ENCODE measurements around the gene LYPD8. TPM values are rescaled to one million over a fixed set of nuclear protein-coding genes. Genes with fewer than 3 reads are reported as not detected.

Gene LYPD8
- total and polyA plus RNA-seq, 8 donors = not detected

DNA sequence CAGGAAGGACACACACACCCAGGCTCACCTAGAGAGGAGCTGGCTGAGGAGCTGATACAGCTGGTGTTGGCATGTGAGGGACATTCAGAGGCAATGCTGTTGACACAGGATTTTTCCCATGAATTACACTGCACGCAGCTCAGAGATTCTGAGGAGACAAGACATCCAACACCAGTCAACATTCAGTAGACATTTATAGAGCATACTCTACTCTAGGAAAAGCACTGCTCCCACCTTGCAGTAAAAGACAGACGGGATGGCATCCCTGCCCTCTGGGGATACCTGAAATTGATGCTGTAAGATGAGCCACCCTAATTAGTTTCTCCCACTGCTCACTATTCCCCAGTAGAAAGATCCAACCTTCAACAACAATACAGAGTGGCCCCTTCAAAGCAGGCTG lies 5.1 kb downstream of the LYPD8 start:
- TF ChIP-seq, protein P1, sequence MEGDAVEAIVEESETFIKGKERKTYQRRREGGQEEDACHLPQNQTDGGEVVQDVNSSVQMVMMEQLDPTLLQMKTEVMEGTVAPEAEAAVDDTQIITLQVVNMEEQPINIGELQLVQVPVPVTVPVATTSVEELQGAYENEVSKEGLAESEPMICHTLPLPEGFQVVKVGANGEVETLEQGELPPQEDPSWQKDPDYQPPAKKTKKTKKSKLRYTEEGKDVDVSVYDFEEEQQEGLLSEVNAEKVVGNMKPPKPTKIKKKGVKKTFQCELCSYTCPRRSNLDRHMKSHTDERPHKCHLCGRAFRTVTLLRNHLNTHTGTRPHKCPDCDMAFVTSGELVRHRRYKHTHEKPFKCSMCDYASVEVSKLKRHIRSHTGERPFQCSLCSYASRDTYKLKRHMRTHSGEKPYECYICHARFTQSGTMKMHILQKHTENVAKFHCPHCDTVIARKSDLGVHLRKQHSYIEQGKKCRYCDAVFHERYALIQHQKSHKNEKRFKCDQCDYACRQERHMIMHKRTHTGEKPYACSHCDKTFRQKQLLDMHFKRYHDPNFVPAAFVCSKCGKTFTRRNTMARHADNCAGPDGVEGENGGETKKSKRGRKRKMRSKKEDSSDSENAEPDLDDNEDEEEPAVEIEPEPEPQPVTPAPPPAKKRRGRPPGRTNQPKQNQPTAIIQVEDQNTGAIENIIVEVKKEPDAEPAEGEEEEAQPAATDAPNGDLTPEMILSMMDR (IDR thresholded peaks at IDR 0.05) = no peak
- no peak overlapping the region for H3K27ac ChIP-seq
- no peaks in the 10 kb centered on the region for H3K9me3 ChIP-seq
- intact Hi-C loops (cut with DNase I) = no loop called here
- H3K4me3 ChIP-seq = no peak overlapping the region
- 46 to 60% methylated on average over 2 of the region's 2 CpGs for WGBS, 2 donors
- no peaks in the 10 kb centered on the region for H3K27me3 ChIP-seq
- DNase-seq = no peak
- no peak for ATAC-seq
- no peaks in the 10 kb centered on the region for H3K36me3 ChIP-seq
- no peak for FAIRE-seq
- no peaks in the 10 kb centered on the region for H3K4me1 ChIP-seq

DNA sequence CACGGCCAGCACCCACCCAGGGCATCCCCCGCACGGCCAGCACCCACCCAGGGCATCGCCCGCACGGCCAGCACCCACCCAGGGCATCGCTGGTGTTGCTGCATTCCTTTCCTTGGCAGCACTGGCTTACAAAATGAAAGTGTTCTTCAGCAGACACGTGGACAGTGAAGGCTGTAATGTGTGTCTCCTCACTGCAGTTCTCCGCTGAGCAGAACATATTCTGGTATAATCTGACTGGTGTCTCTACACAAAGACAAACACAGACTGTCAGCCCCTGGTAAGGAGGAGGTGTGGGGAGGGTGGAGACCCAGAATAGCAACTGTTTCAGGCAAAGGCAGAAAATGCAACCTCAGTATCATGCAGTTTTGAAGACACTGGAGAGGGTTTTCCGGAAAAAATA lies 7.3 kb downstream of the LYPD8 start:
- no peak for ATAC-seq
- Histone ChIP-seq H3K4me1 (no peaks in the 10 kb centered on the region), H3K9me3 (no peaks in the 10 kb centered on the region), H3K36me3 (no peaks in the 10 kb centered on the region), H3K4me3 (no peak overlapping the region), H3K27ac (no peak overlapping the region), H3K27me3 (no peaks in the 10 kb centered on the region)
- intact Hi-C loops (cut with DNase I) = no loop called here
- WGBS, 2 donors = 69 to 85% methylated on average over 4 to 10 of the region's 10 CpGs
- TF ChIP-seq, protein P1 (IDR thresholded peaks at IDR 0.05) = no peak
- no peak for DNase-seq
- no peak for FAIRE-seq

DNA sequence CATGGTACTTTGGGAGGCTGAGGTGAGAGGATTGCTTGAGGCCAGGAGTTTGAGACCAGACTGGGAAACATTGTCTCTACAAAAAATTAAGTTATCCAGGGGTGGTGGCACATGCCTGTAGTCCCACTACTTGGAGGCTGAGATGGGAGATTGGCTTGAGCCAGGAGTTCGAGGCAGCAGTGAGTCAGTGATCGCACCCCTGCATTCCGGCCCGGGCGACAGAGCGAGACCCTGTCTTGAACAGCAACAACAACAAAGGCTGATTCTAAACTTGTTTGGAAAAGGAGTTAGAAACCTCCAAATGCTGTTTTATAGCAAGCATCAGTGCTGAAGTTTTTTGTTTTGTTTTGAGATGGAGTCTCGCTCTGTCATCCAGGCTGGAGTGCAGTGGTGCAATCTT lies 14.7 kb downstream of the LYPD8 start:
- H3K27me3 ChIP-seq = no peaks in the 10 kb centered on the region
- no peak overlapping the region for H3K4me3 ChIP-seq
- H3K4me1 ChIP-seq = no peaks in the 10 kb centered on the region
- ATAC-seq (no peak), DNase-seq (no peak), FAIRE-seq (no peak)
- intact Hi-C loops (cut with DNase I) = no loop called here
- H3K36me3 ChIP-seq = no peaks in the 10 kb centered on the region
- TF ChIP-seq, protein P1 (IDR thresholded peaks at IDR 0.05) = no peak
- no peaks in the 10 kb centered on the region for H3K9me3 ChIP-seq
- H3K27ac ChIP-seq = no peak overlapping the region
- 91 to 95% methylated on average over 7 of the region's 7 CpGs for WGBS, 2 donors

DNA sequence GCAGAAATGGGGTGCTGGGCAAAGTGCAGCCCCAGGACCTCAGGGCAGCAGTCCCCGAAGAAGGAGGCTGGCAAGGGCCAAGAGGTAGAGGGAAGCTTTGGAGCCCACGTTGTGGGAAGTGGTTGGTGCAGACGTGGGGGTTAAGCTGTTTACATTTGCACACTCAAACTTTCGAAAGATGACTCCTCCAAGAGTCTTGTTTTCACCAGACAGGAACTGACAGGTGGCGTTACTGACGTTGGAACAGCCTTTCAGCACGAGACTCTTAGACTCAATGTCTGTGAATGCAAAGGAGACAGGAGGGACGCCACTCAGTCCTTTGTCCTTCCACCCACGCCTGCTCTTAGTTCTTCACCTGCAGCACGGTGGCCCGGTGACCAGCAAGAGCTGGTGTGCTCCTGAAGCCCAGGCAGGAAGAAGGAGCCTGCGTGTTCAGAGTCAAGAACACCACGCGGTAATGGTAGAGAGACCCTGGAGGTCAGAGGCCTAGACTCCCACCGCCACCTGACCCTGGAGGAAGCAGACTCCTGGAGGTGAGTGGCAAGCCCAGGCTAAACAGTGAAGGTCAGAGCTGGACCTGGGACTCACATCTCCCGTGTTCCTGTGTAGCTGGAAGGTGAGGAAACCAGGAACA lies 15.9 kb downstream of the LYPD8 start:
- ATAC-seq = no peak
- Histone ChIP-seq H3K4me3 (no peak overlapping the region), H3K36me3 (no peaks in the 10 kb centered on the region), H3K27me3 (no peaks in the 10 kb centered on the region), H3K27ac (no peak overlapping the region), H3K9me3 (no peaks in the 10 kb centered on the region), H3K4me1 (no peaks in the 10 kb centered on the region)
- no peak for FAIRE-seq
- 68 to 76% methylated on average over 16 of the region's 16 CpGs for WGBS, 2 donors
- intact Hi-C loops (cut with DNase I) = no loop called here
- DNase-seq = no peak
- TF ChIP-seq, protein P1 (IDR thresholded peaks at IDR 0.05) = no peak

DNA sequence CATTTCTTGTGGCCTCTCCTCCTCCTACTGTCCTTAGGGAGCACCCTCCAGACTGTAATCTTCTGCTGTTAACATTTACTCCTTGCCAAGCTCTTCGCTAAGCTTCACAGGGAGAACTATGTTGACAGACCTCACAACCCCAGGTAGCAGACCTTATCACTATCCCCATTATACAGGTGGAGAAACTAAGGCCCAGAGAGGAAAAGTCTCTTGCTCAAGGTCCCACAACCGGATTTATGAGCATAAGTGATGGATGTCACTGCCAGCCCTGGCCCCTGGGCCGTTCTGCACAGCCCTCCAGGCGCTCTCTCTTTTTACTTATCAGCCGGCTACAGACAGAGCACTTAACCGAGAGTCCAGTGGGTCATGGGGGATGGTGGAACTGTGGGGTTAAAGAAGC lies 18.1 kb downstream of the LYPD8 start:
- WGBS, 2 donors = 63 to 74% methylated on average over 6 of the region's 6 CpGs
- H3K4me1 ChIP-seq = no peaks in the 10 kb centered on the region

More for the DNA sequence above, 18.1 kb downstream of the LYPD8 start:
- FAIRE-seq = no peak
- no peaks in the 10 kb centered on the region for H3K27me3 ChIP-seq
- no peak overlapping the region for H3K27ac ChIP-seq
- no peaks in the 10 kb centered on the region for H3K9me3 ChIP-seq
- TF ChIP-seq, protein P1 (IDR thresholded peaks at IDR 0.05) = no peak
- H3K4me3 ChIP-seq = no peak overlapping the region
- H3K36me3 ChIP-seq = no peaks in the 10 kb centered on the region
- intact Hi-C loops (cut with DNase I) = no loop called here
- no peak for ATAC-seq
- no peak for DNase-seq

All from pancreas (tissue), 10 donors.